Uterus (tissue), 2 donors: ENCODE measurements around the gene KLHL25.

ENCODE experiments used
- POLR2A ChIP-seq, 2 donors: fragments of 450-650 bp; IDR thresholded peaks; one replicate each; pipeline ENCODE4 v1.6.1; 2016; ENCODE audit warnings: antibody characterized with exemption in 2 of 2, mild to moderate bottlenecking in 1 of 2, moderate library complexity in 1 of 2
- TF ChIP-seq, protein P1 (sequence below), 4 experiments: fragments of 200-600 bp in 2 of 4; fragments of 450-650 bp in 2 of 4; sonication (generic) in 2 of 4; IDR thresholded peaks; one replicate each; pipeline ENCODE4 v1.5.1; 2016 to 2019; ENCODE audit warnings: antibody characterized with exemption in 4 of 4, mild to moderate bottlenecking in 2 of 4, moderate library complexity in 1 of 4

GRCh38 chr15:85788771-85789495 lies 5.8 kb downstream of the KLHL25 start:
- TF ChIP-seq, protein P1, sequence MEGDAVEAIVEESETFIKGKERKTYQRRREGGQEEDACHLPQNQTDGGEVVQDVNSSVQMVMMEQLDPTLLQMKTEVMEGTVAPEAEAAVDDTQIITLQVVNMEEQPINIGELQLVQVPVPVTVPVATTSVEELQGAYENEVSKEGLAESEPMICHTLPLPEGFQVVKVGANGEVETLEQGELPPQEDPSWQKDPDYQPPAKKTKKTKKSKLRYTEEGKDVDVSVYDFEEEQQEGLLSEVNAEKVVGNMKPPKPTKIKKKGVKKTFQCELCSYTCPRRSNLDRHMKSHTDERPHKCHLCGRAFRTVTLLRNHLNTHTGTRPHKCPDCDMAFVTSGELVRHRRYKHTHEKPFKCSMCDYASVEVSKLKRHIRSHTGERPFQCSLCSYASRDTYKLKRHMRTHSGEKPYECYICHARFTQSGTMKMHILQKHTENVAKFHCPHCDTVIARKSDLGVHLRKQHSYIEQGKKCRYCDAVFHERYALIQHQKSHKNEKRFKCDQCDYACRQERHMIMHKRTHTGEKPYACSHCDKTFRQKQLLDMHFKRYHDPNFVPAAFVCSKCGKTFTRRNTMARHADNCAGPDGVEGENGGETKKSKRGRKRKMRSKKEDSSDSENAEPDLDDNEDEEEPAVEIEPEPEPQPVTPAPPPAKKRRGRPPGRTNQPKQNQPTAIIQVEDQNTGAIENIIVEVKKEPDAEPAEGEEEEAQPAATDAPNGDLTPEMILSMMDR (IDR thresholded peaks at IDR 0.05), result no peak
- TF ChIP-seq POLR2A (IDR thresholded peaks at IDR 0.05), result no peak
